Heart right ventricle (tissue), 16 donors: ENCODE measurements around the gene GPR162. TPM values are rescaled to one million over a fixed set of nuclear protein-coding genes. Genes with fewer than 3 reads are reported as not detected.

Experiments used
- ATAC-seq, 8 donors: fragments of 200-7000 bp; cut with Tn5 transposase; one replicate each; pipeline ENCODE4 v1.9.1; 2020; ENCODE audit warnings: mild to moderate bottlenecking in 8 of 8, moderate library complexity in 8 of 8, moderate number of reproducible peaks in 1 of 8
- DNase-seq, 2 donors: peaks; one replicate each; pipeline ENCODE4 v3.0.0-alpha.2; 2020
- H3K27ac ChIP-seq, 10 donors: fragments of 200-600 bp; sonication (generic) in 2 of 10; one replicate each; pipeline versions ENCODE4 v1.5.0 to v1.8.0; 2020 to 2022; ENCODE audit warnings: mild to moderate bottlenecking in 3 of 10
- H3K27me3 ChIP-seq, 7 donors: fragments of 200-600 bp; one replicate each; pipeline ENCODE4 v1.8.0; 2021 to 2022; ENCODE audit warnings: mild to moderate bottlenecking in 2 of 7
- H3K36me3 ChIP-seq, 9 donors: fragments of 200-600 bp; sonication (generic) in 1 of 9; one replicate each; pipeline versions ENCODE4 v1.5.0 to v1.8.0; 2020 to 2022; ENCODE audit warnings: mild to moderate bottlenecking in 2 of 9
- H3K4me1 ChIP-seq, 9 donors: fragments of 200-600 bp; sonication (generic) in 1 of 9; one replicate each; pipeline versions ENCODE4 v1.5.0 to v1.8.0; 2020 to 2022; ENCODE audit warnings: mild to moderate bottlenecking in 4 of 9
- H3K4me3 ChIP-seq, 10 donors: fragments of 200-600 bp; sonication (generic) in 2 of 10; one replicate each; pipeline versions ENCODE4 v1.5.0 to v1.8.0; 2020 to 2022; ENCODE audit warnings: mild to moderate bottlenecking in 7 of 10, moderate library complexity in 2 of 10
- H3K9me3 ChIP-seq, 11 donors: fragments of 200-600 bp in 10 of 11; sonication (generic) in 2 of 11; one replicate each; pipeline versions ENCODE4 v1.5.0 to v1.8.0; 2013 to 2022; ENCODE audit warnings: mild to moderate bottlenecking in 2 of 11, control low read depth in 1 of 11, moderate library complexity in 1 of 11
- CTCF ChIP-seq, 9 donors: fragments of 200-600 bp; sonication (generic) in 2 of 9; IDR thresholded peaks; one replicate each; pipeline versions ENCODE4 v1.5.0 to v1.8.0; 2021 to 2022; ENCODE audit warnings: antibody characterized with exemption in 9 of 9, mild to moderate bottlenecking in 5 of 9, moderate library complexity in 1 of 9
- WGBS, 2 donors: extraction: QIAGEN DNeasy Blood & Tissue Kit; methylation state at CpG; one replicate each; pipeline ENCODE4 v1.1.7; 2013; ENCODE audit warnings: inconsistent platforms in 1 of 2; 5-methylcytosine and 5-hydroxymethylcytosine counted together
- intact Hi-C, 10 donors: fragments of 100-400 bp; cut with DNase I; formaldehyde crosslinking; loops; one replicate each; pipeline versions ENCODE4 v1.11.1 to v1.14.2; 2022
- polyA plus RNA-seq, 2 donors: library from polyadenylated mRNA; stranded (reverse); fragments of 200-250 nt; gene quantifications; one replicate each; pipeline ENCODE4 v1.2.3, GENCODE V29; 2013
- total RNA-seq, 10 donors: library from RNA; stranded (reverse); fragmentation: NEBNext Ultra II Directional in 3 of 10; extraction: Animal tissue kit (Norgen Biotek cat#: 25700) in 3 of 10; gene quantifications; one replicate each; pipeline versions ENCODE4 v1.2.1 to v1.2.4, GENCODE V29; 2021 to 2023
- donor health status: Arrhythmogenic right ventricular cardiomyopathy.
- donor health status: ischemic (EF 13 %, LVEDD 7.1; RV severe dilation, severe dysfunction).
- donor health status: healthy with polysubstance abuse.
- donor health status: DM: no; HTN: yes; CAD: no.
- donor health status: DM: no; HTN: no; CAD: no.
- donor health status: ischemic (EF 25% LVEDD 6.9; RV normal size, moderate dysfunction).
- donor health status: ischemic (EF 25% LVEDD 5.7; RV mildly dilated, moderate dysfunction).
- donor health status: healthy.
- donor health status: DM: yes; HTN: yes; CAD: no.
- donor health status: Ischemic cardiomyopathy.
- donor health status: ischemic (EF 35%, LVEDD 5.7; RV mildly dilated, moderate dysfunction).
- donor health status: nonischemic (EF 11% LVEDD 7.7; RV severe dilation, severe dysfunction).
- donor health status: DM: yes; HTN: yes; CAD: no.
- donor health status: PGD.
- donor health status: ischemic (EF 29% LVEDD 5.4; RV normal size, mild dysfunction).
- donor health status: nonischemic (EF 23%, LVEDD 6.1; RV moderate dilation, normal function).

GPR162 gene
- total and polyA plus RNA-seq, 12 donors: 1.8 to 16.8 (median 4.2) TPM

GRCh38 chr12:6842075-6842474 is 20.5 kb downstream of the GPR162 start:
- Histone ChIP-seq H3K36me3 (peaks cover 0 to 88% (median 36%) of the 10 kb centered on the region in 9 donors), H3K27ac (no peak overlapping the region), H3K4me1 (peaks cover 0 to 22% (median 0%) of the 10 kb centered on the region in 9 donors), H3K27me3 (no peaks in the 10 kb centered on the region), H3K9me3 (no peaks in the 10 kb centered on the region), H3K4me3 (no peak overlapping the region)
- intact Hi-C loops: no loop called here
- WGBS, 2 donors: 94% methylated on average over 4 of the region's 4 CpGs
- DNase-seq (no peak), ATAC-seq (no peak)
- TF ChIP-seq CTCF (IDR thresholded peaks at IDR 0.05): no peak

DNA sequence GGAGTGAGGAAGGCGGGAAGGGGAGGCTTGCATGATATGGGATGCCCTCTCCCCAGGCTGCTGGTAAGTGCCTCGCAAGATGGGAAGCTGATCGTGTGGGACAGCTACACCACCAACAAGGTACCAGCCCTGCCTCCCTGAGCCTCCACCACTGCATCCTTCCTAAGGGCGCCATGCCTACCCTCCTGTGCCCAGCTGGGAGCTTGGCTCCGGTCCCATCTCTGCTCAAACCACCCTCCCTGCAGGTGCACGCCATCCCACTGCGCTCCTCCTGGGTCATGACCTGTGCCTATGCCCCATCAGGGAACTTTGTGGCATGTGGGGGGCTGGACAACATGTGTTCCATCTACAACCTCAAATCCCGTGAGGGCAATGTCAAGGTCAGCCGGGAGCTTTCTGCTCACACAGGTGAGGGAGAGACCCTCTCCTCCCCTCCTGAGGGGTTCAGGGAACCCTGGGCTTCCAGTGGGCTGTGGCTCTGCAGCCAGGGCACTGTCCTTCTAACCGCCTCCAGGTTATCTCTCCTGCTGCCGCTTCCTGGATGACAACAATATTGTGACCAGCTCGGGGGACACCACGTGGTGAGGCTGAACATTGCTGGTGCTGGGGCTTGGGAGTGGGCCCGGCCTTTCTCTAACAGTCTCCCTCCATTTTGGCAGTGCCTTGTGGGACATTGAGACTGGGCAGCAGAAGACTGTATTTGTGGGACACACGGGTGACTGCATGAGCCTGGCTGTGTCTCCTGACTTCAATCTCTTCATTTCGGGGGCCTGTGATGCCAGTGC is 21.7 kb downstream of the GPR162 start:
- Histone ChIP-seq H3K27ac (no peak overlapping the region), H3K4me3 (no peak overlapping the region), H3K9me3 (no peaks in the 10 kb centered on the region), H3K36me3 (peaks cover 0 to 87% (median 24%) of the 10 kb centered on the region in 9 donors), H3K27me3 (no peaks in the 10 kb centered on the region), H3K4me1 (peaks cover 0 to 22% (median 0%) of the 10 kb centered on the region in 9 donors)
- 67 to 68% methylated on average over 16 of the region's 16 CpGs for WGBS, 2 donors
- intact Hi-C loops: no loop called here
- ATAC-seq (no peak), DNase-seq (no peak)
- no peak for TF ChIP-seq CTCF (IDR thresholded peaks at IDR 0.05)

DNA sequence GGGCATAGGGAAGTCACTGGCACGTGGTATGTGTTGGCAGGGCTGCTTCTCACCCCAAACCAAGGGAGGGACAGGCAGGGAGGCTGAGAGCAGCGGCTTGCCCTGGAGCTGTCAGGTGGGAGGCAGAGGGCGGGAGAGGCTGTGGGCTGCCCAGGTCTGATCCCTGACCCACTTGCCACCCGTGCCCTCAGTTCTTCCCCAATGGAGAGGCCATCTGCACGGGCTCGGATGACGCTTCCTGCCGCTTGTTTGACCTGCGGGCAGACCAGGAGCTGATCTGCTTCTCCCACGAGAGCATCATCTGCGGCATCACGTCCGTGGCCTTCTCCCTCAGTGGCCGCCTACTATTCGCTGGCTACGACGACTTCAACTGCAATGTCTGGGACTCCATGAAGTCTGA is 23.8 kb downstream of the GPR162 start:
- DNase-seq (no peak), ATAC-seq (no peak)
- Histone ChIP-seq H3K36me3 (peaks cover 0 to 84% (median 19%) of the 10 kb centered on the region in 9 donors), H3K4me3 (no peak overlapping the region), H3K9me3 (no peaks in the 10 kb centered on the region), H3K4me1 (peaks cover 0 to 12% (median 2%) of the 10 kb centered on the region in 9 donors), H3K27ac (no peak overlapping the region), H3K27me3 (no peaks in the 10 kb centered on the region)
- intact Hi-C loops: no loop called here
- 93% methylated on average over 17 of the region's 17 CpGs for WGBS, 2 donors
- no peak for TF ChIP-seq CTCF (IDR thresholded peaks at IDR 0.05)

DNA sequence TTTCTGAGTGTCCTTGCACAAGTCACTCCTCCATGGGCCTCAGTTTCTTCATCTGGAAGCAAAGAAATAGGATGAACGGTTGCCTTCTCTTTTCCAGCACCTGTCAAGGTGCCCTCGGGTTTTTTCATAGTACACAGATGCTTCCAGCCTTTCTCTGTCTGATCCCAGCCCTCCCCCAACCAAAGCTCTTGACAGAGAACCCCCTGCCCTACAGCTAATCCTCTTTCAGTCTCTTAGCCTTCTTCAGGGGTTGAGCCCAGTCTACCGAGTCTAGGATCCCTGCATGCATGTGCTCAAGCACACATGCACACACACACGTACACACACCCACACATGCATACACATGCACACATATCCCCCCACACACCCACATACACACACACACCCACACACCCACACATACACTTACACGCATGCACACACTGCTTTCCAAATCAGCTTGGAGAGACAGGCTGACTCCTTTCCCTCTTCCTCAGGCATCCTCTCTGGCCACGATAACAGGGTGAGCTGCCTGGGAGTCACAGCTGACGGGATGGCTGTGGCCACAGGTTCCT is 24.8 kb downstream of the GPR162 start:
- TF ChIP-seq CTCF (IDR thresholded peaks at IDR 0.05): no peak
- DNase-seq (no peak), ATAC-seq (no peak)
- intact Hi-C loops: no loop called here
- 86 to 91% methylated on average over 7 of the region's 7 CpGs for WGBS, 2 donors
- Histone ChIP-seq H3K27ac (no peak overlapping the region), H3K9me3 (no peaks in the 10 kb centered on the region), H3K27me3 (no peaks in the 10 kb centered on the region), H3K4me1 (peaks cover 0 to 10% (median 5%) of the 10 kb centered on the region in 9 donors), H3K4me3 (no peak overlapping the region), H3K36me3 (peaks cover 0 to 84% (median 19%) of the 10 kb centered on the region in 9 donors)
